UCSD-AML1 (cell line): ENCODE results near the gene TMED9.
"Not testable (repeated sequence)": the region's sequence is repeated elsewhere in the genome, so short reads cannot be mapped to it uniquely, and the experiment has no call there.

ENCODE experiments used
- DNase-seq: peaks from one replicate; lab custom pipeline; 2025; ENCODE audit not compliant: unreplicated experiment; lab: John Stamatoyannopoulos, UW

TMED9 gene

GRCh38 chr5:177605667-177606066 is 13.7 kb downstream of the TMED9 start:
- no peak for DNase-seq

GRCh38 chr5:177606071-177607051 is 14.4 kb downstream of the TMED9 start:
- no peak for DNase-seq

- no peak for DNase-seq
These were observed 15.1 kb downstream of the TMED9 start for GRCh38 chr5:177607115-177607451.

GRCh38 chr5:177607452-177608192 is 15.6 kb downstream of the TMED9 start:
- peak; percentile 57 for DNase-seq

GRCh38 chr5:177608243-177609075 is 16.5 kb downstream of the TMED9 start:
- DNase-seq = no peak

- no peak for DNase-seq
These were observed 17.4 kb downstream of the TMED9 start for GRCh38 chr5:177609076-177610059.

GRCh38 chr5:177610131-177610769 is 18.2 kb downstream of the TMED9 start:
- DNase-seq = no peak

- DNase-seq = no peak
These were observed 18.9 kb downstream of the TMED9 start for GRCh38 chr5:177610770-177611445.

GRCh38 chr5:177611446-177612214 is 19.6 kb downstream of the TMED9 start:
- DNase-seq = no peak

- DNase-seq = no peak
These were observed 20.2 kb downstream of the TMED9 start for GRCh38 chr5:177612215-177612673.

- no peak for DNase-seq
These were observed 28.6 kb downstream of the TMED9 start for GRCh38 chr5:177620560-177620959.

GRCh38 chr5:177624172-177624571 is 32.2 kb downstream of the TMED9 start:
- not testable (repeated sequence) for DNase-seq

- not testable (repeated sequence) for DNase-seq
These were observed 38.2 kb downstream of the TMED9 start for GRCh38 chr5:177630186-177630585.

GRCh38 chr5:177634912-177635311 is 42.9 kb downstream of the TMED9 start:
- not testable (repeated sequence) for DNase-seq

- not testable (repeated sequence) for DNase-seq
These were observed 53.5 kb downstream of the TMED9 start for GRCh38 chr5:177645462-177645861.
